ENCODE measurements around the gene NR2C1.
"Not testable (repeated sequence)": the region's sequence is repeated elsewhere in the genome, so short reads cannot be mapped to it uniquely, and the experiment has no call there.

The NR2C1 gene

DNA sequence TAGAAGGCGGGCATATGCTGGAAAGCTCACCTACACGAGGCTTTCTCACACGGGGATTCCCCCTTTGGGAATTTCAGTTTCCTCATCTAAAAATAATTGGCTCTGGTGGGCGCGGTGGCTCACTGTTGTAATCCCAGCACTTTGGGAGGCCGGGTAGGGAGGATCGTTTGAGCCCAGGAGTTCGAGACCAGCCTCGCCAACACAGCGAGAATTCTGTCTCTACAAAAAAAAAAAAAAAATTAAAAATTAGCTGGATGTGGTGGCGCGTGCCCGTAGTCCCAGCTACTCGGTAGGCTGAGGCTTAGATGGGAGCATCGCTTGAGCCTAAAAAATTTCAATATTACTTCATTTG is 69.5 kb downstream of the NR2C1 start:
- TF ChIP-seq CTCF (conservative IDR thresholded peaks at IDR 0.05; ENCODE audit: low read length): no peak
- peak overlapping the region; percentile 96 for H3K4me3 ChIP-seq (ENCODE audit: low read length)
- DNase-seq (ENCODE audit: low read depth): no peak

DNA sequence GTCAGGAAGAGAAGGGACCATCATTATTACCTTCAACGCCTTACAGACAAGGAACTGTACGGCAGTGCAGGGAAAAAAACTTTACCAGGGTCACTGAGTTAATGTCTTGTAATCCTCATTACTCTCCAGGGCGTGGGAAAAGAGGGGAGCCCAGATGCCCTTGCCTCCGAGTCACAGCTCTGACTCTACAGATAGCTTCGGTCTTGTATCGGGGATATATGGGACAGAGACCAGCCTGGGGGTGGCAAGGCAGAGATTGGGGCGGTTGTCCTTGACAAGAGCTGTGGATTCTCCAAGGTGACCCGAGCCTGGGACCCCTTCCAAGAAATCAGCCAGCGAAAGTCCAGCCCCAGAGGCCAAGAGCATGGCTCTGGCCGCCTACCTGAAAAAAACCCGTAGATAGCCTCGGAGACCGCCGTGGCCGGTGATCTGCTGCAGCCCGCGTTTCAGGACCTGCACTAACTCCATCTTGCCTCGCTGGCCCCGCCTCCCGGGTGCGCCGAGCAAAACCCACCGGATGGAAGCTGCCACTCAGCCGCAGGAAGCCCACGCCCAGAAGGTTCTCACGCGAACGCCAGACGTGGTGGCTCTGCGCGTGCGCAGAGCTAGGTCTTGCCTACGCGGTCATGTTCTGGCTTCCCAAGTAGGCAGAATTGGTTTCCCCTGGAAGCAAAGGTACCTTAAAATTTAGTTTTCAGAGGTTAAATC is 70.1 kb downstream of the NR2C1 start, which contains the start of gene NDUFA12:
Gene NDUFA12 (minus strand): TSS at position 485 of the 708 bp plus-strand sequence. CDS start 17 bp downstream, at position 468.
- peak within 1 kb of the TSS; percentile 96 for H3K4me3 ChIP-seq (ENCODE audit: low read length)
- DNase-seq (ENCODE audit: low read depth): peak; percentile 95
- no peak for TF ChIP-seq CTCF (conservative IDR thresholded peaks at IDR 0.05; ENCODE audit: low read length)

- no peak for TF ChIP-seq CTCF (conservative IDR thresholded peaks at IDR 0.05; ENCODE audit: low read length)
- no peak for DNase-seq (ENCODE audit: low read depth)
- H3K4me3 ChIP-seq (ENCODE audit: low read length): peak overlapping the region; percentile 96
Observed at GRCh38 chr12:95002754-95003153, 70.7 kb downstream of the NR2C1 start.

- TF ChIP-seq CTCF (conservative IDR thresholded peaks at IDR 0.05; ENCODE audit: low read length): no peak
- H3K4me3 ChIP-seq (ENCODE audit: low read length): no peak overlapping the region
- no peak for DNase-seq (ENCODE audit: low read depth)
Observed at GRCh38 chr12:94998326-94998725, 75.1 kb downstream of the NR2C1 start.

DNA sequence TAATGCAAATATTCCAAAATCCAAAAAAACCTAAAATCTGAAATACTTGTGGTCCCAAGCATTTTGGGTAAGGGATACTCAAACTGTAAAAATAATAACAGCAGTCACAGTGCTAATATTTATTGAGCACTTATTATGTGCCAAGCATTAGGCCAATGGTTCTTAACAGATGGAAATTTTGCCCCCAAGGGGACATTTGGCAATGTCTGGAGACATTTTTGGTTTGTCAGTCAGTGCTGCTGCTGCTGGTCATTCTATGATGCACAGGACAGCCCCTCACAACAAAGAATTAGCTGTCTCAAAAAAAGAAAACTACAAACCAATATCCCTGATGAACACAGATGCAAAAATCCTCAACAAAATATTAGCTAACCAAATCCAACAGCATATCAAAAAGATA is 75.7 kb downstream of the NR2C1 start:
- no peak for TF ChIP-seq CTCF (conservative IDR thresholded peaks at IDR 0.05; ENCODE audit: low read length)
- H3K4me3 ChIP-seq (ENCODE audit: low read length): no peak overlapping the region
- DNase-seq (ENCODE audit: low read depth): no peak

GRCh38 chr12:94997061-94997460 is 76.4 kb downstream of the NR2C1 start:
- no peak overlapping the region for H3K4me3 ChIP-seq (ENCODE audit: low read length)
- no peak for TF ChIP-seq CTCF (conservative IDR thresholded peaks at IDR 0.05; ENCODE audit: low read length)
- no peak for DNase-seq (ENCODE audit: low read depth)

- H3K4me3 ChIP-seq (ENCODE audit: low read length): no peak overlapping the region
- no peak for TF ChIP-seq CTCF (conservative IDR thresholded peaks at IDR 0.05; ENCODE audit: low read length)
- DNase-seq (ENCODE audit: low read depth): peak; percentile 56
Observed at GRCh38 chr12:94994312-94994711, 79.1 kb downstream of the NR2C1 start.

DNA sequence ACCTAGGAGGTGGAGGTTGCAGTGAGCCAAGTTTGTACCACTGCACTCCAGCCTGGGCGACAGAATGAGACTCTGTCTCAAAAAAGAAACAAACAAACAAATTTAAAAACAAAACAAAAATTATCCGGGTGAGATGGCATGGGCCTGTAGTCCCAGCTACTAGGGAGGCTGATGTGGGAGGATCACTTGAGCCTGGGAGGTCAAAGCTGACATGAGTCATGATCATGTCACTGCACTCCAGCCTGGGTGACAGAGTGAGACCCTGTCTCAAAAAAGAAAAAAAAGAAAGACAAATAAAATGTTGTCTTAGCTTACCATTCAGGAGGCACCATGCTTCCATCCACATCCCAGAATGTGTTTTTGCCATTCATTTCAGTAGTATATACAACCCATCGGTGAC is 79.6 kb downstream of the NR2C1 start:
- H3K4me3 ChIP-seq (ENCODE audit: low read length); DNase-seq (ENCODE audit: low read depth): not testable (repeated sequence)
